Astrocyte of the spinal cord (primary cell): ENCODE results near the gene FAM193A.

Experiments used
- DNase-seq: peaks from one replicate; pipeline ENCODE4 v3.0.0; 2011; ENCODE audit warnings: low read depth, low spot score
- H3K4me3 ChIP-seq: 2 replicates; pipeline ENCODE4 v1.5.1; 2011; ENCODE audit warnings: low read depth, mild to moderate bottlenecking, low read length, moderate library complexity
- CTCF ChIP-seq: IDR thresholded peaks from 2 replicates; pipeline ENCODE4 v1.5.1; 2012; ENCODE audit warnings: low read depth, mild to moderate bottlenecking, low read length, inconsistent platforms
- in situ Hi-C: cut with HindIII; loops from 2 replicates; pipeline ENCODE4 v1.10.0; 2017; ENCODE audit warnings: low sequenced_read_pairs

FAM193A gene

GRCh38 chr4:2536193-2537010 is at the start of gene FAM193A:
FAM193A (plus strand) TSS chr4:2536647; CDS start chr4:2536916, 269 bp downstream.
- TF ChIP-seq CTCF, result no peak
- H3K4me3 ChIP-seq, result peak within 1 kb of the TSS; percentile 71
- peak; percentile 100 for DNase-seq
- in situ Hi-C loops, result no loop called here

GRCh38 chr4:2486981-2487380 is 49.5 kb upstream of the FAM193A start:
- DNase-seq, result no peak
- in situ Hi-C loops, result no loop called here
- H3K4me3 ChIP-seq, result no peak overlapping the region
- TF ChIP-seq CTCF, result no peak

GRCh38 chr4:2487632-2488031 is 48.8 kb upstream of the FAM193A start:
- TF ChIP-seq CTCF, result no peak
- no peak overlapping the region for H3K4me3 ChIP-seq
- no peak for DNase-seq
- in situ Hi-C loops, result no loop called here

GRCh38 chr4:2489081-2489805 is 47.2 kb upstream of the FAM193A start:
- no peak overlapping the region for H3K4me3 ChIP-seq
- no peak for TF ChIP-seq CTCF
- DNase-seq, result no peak
- in situ Hi-C loops, result no loop called here

GRCh38 chr4:2489841-2490552 is 46.5 kb upstream of the FAM193A start:
- in situ Hi-C loops, result no loop called here
- no peak overlapping the region for H3K4me3 ChIP-seq
- no peak for TF ChIP-seq CTCF
- no peak for DNase-seq

- TF ChIP-seq CTCF, result no peak
- no peak overlapping the region for H3K4me3 ChIP-seq
- in situ Hi-C loops, result no loop called here
- no peak for DNase-seq
Measured at GRCh38 chr4:2492970-2493369, 43.5 kb upstream of the FAM193A start.
